Neural cell (in vitro differentiated cells): Measurements from ENCODE around the gene PSME3IP1.

Experiments used
- CTCF ChIP-seq: fragments of 450-650 bp; IDR thresholded peaks from 2 replicates; pipeline ENCODE4 v1.5.1; 2014; ENCODE audit warnings: antibody characterized with exemption, mild to moderate bottlenecking, moderate library complexity; ENCODE audit not compliant: poor library complexity, severe bottlenecking
- POLR2AphosphoS5 ChIP-seq: IDR thresholded peaks from 2 replicates; pipeline ENCODE4 v1.6.1; 2012
- TAF1 ChIP-seq: IDR thresholded peaks from 2 replicates; pipeline ENCODE4 v1.6.1; 2012; ENCODE audit warnings: low read depth

- TF ChIP-seq POLR2AphosphoS5 (no peak), CTCF (no peak), TAF1 (no peak)
These were observed 16.5 kb upstream of the PSME3IP1 start for GRCh38 chr16:57202095-57202886.
